ENCODE measurements around the gene SPRY4. TPM values are rescaled to one million over a fixed set of nuclear protein-coding genes. Genes with fewer than 3 reads are reported as not detected.
A peak's percentile ranks its signal among the peaks of the same experiment; 100 is the strongest.
"Not testable (repeated sequence)": the region's sequence is repeated elsewhere in the genome, so short reads cannot be mapped to it uniquely, and the experiment has no call there.

The SPRY4 gene
- 10 to 100 TPM; 10.7 to 13.8 (median 11.6) TPM for total RNA-seq
- long read RNA-seq, donor 1, full-length matches to known transcripts: 4 of 5 reads
- long read RNA-seq, donor 1, partial matches to known transcripts: 0 of 5 reads
- long read RNA-seq, donor 1, other reads (novel, unspliced or antisense): 1 of 5 reads
- long read RNA-seq, donor 2, full-length matches to known transcripts: 1 of 1 reads
- long read RNA-seq, donor 2, partial matches to known transcripts: 0 of 1 reads
- long read RNA-seq, donor 2, other reads (novel, unspliced or antisense): 0 of 1 reads

GRCh38 chr5:142324871-142325724 is at the start of gene SPRY4:
SPRY4 (minus strand) TSS chr5:142325021; CDS start chr5:142315108, 9,913 bp downstream.
- peak; percentile 90 to 94 (median 92) for DNase-seq
- no peak for TF ChIP-seq CTCF (IDR thresholded peaks at IDR 0.05)
- Histone ChIP-seq H3K36me3 (ENCODE audit: low read depth) (no peaks in the 10 kb centered on the region), H3K9me3 (no peaks in the 10 kb centered on the region), H3K4me3 (peak within 1 kb of the TSS; percentile 46), H3K4me1 (ENCODE audit: low read depth) (peaks cover 40% of the 10 kb centered on the region)
- ATAC-seq: peak; percentile 81
- intact Hi-C loops (cut with DNase I, micrococcal nuclease): no loop called here

- ATAC-seq (no peak), DNase-seq (no peak)
- intact Hi-C loops (cut with DNase I, micrococcal nuclease): no loop called here
- no peak overlapping the region for H3K4me3 ChIP-seq
- H3K9me3 ChIP-seq: no peaks in the 10 kb centered on the region
- TF ChIP-seq CTCF (IDR thresholded peaks at IDR 0.05): no peak
- no peaks in the 10 kb centered on the region for H3K36me3 ChIP-seq (ENCODE audit: low read depth)
- no peaks in the 10 kb centered on the region for H3K4me1 ChIP-seq (ENCODE audit: low read depth)
Measured at GRCh38 chr5:142368529-142368928, 43.7 kb upstream of the SPRY4 start.

GRCh38 chr5:142366007-142366406 is 41.2 kb upstream of the SPRY4 start:
- Histone ChIP-seq H3K36me3 (ENCODE audit: low read depth) (no peaks in the 10 kb centered on the region), H3K9me3 (no peaks in the 10 kb centered on the region), H3K4me1 (ENCODE audit: low read depth) (peaks cover 10% of the 10 kb centered on the region), H3K4me3 (no peak overlapping the region)
- no peak for DNase-seq
- no peak for ATAC-seq
- no peak for TF ChIP-seq CTCF (IDR thresholded peaks at IDR 0.05)
- intact Hi-C loops (cut with DNase I, micrococcal nuclease): no loop called here

GRCh38 chr5:142364251-142365145 is 39.7 kb upstream of the SPRY4 start:
- Histone ChIP-seq H3K36me3 (ENCODE audit: low read depth) (no peaks in the 10 kb centered on the region), H3K4me1 (ENCODE audit: low read depth) (peaks cover 10% of the 10 kb centered on the region), H3K4me3 (no peak overlapping the region), H3K9me3 (no peaks in the 10 kb centered on the region)
- DNase-seq (peak in 1 of 3 donors; percentile 44), ATAC-seq (no peak)
- intact Hi-C loops (cut with DNase I, micrococcal nuclease): no loop called here
- TF ChIP-seq CTCF (IDR thresholded peaks at IDR 0.05): no peak

GRCh38 chr5:142363619-142363963 is 38.8 kb upstream of the SPRY4 start:
- H3K4me1 ChIP-seq (ENCODE audit: low read depth): peaks cover 10% of the 10 kb centered on the region
- no peak for DNase-seq
- no peak for TF ChIP-seq CTCF (IDR thresholded peaks at IDR 0.05)
- no peak overlapping the region for H3K4me3 ChIP-seq
- no peak for ATAC-seq
- intact Hi-C loops (cut with DNase I, micrococcal nuclease): no loop called here
- H3K9me3 ChIP-seq: no peaks in the 10 kb centered on the region
- H3K36me3 ChIP-seq (ENCODE audit: low read depth): no peaks in the 10 kb centered on the region

- intact Hi-C loops (cut with DNase I, micrococcal nuclease); DNase-seq; H3K36me3 ChIP-seq (ENCODE audit: low read depth); ATAC-seq; H3K4me3 ChIP-seq; H3K9me3 ChIP-seq: not testable (repeated sequence)
- peaks cover 16% of the 10 kb centered on the region for H3K4me1 ChIP-seq (ENCODE audit: low read depth)
Measured at GRCh38 chr5:142362193-142362592, 37.4 kb upstream of the SPRY4 start.
